GM19099 (cell line): ENCODE data around the gene AUH.

Source experiments
- POLR2A ChIP-seq: IDR thresholded peaks from 3 replicates; pipeline ENCODE4 v1.6.1; 2011; ENCODE audit warnings: low read depth; ENCODE audit not compliant: insufficient read length; ENCODE audit errors: extremely low read depth

Gene AUH

GRCh38 chr9:91391412-91391811, 29.7 kb upstream of the AUH start:
- no peak for TF ChIP-seq POLR2A

- TF ChIP-seq POLR2A, result no peak
Measured at GRCh38 chr9:91386765-91387164, 25.0 kb upstream of the AUH start.

GRCh38 chr9:91384954-91385353, 23.2 kb upstream of the AUH start:
- TF ChIP-seq POLR2A, result no peak

- TF ChIP-seq POLR2A, result no peak
Measured at GRCh38 chr9:91383577-91383976, 21.9 kb upstream of the AUH start.

- TF ChIP-seq POLR2A, result no peak
Measured at GRCh38 chr9:91382298-91382697, 20.6 kb upstream of the AUH start.

GRCh38 chr9:91379426-91379825, 17.7 kb upstream of the AUH start:
- TF ChIP-seq POLR2A, result no peak

- no peak for TF ChIP-seq POLR2A
Measured at GRCh38 chr9:91378695-91379127, 17.0 kb upstream of the AUH start.

- no peak for TF ChIP-seq POLR2A
Measured at GRCh38 chr9:91376239-91376638, 14.5 kb upstream of the AUH start.

- TF ChIP-seq POLR2A, result no peak
Measured at GRCh38 chr9:91374939-91375338, 13.2 kb upstream of the AUH start.

- no peak for TF ChIP-seq POLR2A
Measured at GRCh38 chr9:91371894-91372293, 10.2 kb upstream of the AUH start.

GRCh38 chr9:91364702-91365101, 3.0 kb upstream of the AUH start:
- no peak for TF ChIP-seq POLR2A

- TF ChIP-seq POLR2A, result no peak
Measured at GRCh38 chr9:91364005-91364404, 2.3 kb upstream of the AUH start.

GRCh38 chr9:91362051-91362611, 413 bp upstream of the AUH start:
- TF ChIP-seq POLR2A, result no peak

GRCh38 chr9:91360551-91361290, 997 bp downstream of the AUH start:
- no peak for TF ChIP-seq POLR2A

- no peak for TF ChIP-seq POLR2A
Measured at GRCh38 chr9:91359734-91360470, 1.8 kb downstream of the AUH start.

GRCh38 chr9:91359083-91359482, 2.6 kb downstream of the AUH start:
- TF ChIP-seq POLR2A, result no peak
